GM20000 (cell line): ENCODE data around the gene NFKBIL1.
"Not testable (repeated sequence)": the region's sequence is repeated elsewhere in the genome, so short reads cannot be mapped to it uniquely, and the experiment has no call there.

Experiments
- DNase-seq: peaks from one replicate; pipeline ENCODE4 v3.0.0; 2012; ENCODE audit warnings: low spot score
- TF ChIP-seq, protein P1 (sequence below): IDR thresholded peaks from 2 replicates; pipeline ENCODE4 v1.5.1; 2012; ENCODE audit warnings: mild to moderate bottlenecking, control low read depth; ENCODE audit errors: extremely low read depth, missing control alignments

The NFKBIL1 gene

GRCh38 chr6:31587791-31588777, 40.7 kb downstream of the NFKBIL1 start:
- DNase-seq: peak; percentile 44
- TF ChIP-seq, protein P1, sequence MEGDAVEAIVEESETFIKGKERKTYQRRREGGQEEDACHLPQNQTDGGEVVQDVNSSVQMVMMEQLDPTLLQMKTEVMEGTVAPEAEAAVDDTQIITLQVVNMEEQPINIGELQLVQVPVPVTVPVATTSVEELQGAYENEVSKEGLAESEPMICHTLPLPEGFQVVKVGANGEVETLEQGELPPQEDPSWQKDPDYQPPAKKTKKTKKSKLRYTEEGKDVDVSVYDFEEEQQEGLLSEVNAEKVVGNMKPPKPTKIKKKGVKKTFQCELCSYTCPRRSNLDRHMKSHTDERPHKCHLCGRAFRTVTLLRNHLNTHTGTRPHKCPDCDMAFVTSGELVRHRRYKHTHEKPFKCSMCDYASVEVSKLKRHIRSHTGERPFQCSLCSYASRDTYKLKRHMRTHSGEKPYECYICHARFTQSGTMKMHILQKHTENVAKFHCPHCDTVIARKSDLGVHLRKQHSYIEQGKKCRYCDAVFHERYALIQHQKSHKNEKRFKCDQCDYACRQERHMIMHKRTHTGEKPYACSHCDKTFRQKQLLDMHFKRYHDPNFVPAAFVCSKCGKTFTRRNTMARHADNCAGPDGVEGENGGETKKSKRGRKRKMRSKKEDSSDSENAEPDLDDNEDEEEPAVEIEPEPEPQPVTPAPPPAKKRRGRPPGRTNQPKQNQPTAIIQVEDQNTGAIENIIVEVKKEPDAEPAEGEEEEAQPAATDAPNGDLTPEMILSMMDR: no peak

DNA sequence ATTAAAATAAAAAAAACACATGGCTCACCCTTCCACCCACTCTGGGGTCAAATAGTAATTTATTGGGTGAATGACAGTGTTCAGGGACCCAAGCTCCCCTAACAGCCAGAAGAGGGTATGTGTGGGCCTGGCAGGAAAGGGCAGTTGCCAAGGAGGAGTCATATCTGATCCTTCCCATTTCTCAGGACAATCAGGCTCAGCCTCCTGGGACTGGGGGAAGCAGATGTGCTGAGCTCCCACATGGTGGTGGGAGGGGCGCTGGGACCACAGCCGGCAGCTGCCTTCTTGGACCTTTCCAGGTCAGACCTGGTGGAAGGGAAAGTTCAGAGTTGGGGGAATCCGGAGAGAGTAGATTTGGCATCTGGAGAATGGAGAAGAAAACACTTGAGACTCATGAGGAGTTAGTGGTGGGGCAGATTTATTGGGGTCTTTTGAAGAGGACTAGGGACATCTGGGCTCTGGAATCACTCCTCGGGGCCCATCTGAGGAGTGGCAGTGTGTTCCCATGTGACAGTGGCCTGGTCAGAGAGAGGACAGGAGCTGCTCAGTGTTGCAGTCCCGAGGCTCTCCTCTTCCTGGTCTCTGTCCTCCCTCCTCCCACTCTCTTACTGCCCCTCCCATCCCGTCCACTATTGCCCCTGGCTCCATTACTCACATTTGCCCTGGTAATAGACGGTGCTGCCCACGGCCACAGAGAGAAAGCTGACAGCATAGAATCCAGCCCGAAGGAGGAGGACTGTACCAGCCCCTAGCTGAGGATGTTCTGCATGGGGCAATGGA, 41.7 kb downstream of the NFKBIL1 start:
- TF ChIP-seq, protein P1: no peak
- DNase-seq: no peak

DNA sequence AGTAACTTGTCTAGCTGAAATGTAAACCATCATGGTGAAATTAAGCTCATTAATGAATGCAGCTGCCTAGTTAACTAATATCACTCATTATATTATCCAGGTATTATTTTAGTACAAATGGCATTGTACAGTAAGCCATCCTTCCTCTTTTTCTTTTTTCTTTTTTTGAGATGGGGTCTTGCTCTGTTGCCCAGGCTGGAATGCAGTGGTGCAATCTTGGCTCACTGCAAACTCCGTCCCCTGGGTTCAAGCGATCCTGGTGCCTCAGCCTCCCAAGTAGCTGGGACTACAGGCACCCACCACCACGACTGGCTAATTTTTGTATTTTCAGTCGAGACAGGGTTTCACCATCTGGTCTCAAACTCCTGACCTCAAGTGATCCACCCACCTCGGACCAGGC, 43.3 kb downstream of the NFKBIL1 start:
- not testable (repeated sequence) for DNase-seq

- TF ChIP-seq, protein P1: no peak
- DNase-seq: no peak
These were observed 45.0 kb downstream of the NFKBIL1 start for GRCh38 chr6:31592396-31592771.

GRCh38 chr6:31597006-31597405, 49.6 kb downstream of the NFKBIL1 start:
- TF ChIP-seq, protein P1: no peak
- DNase-seq: no peak

GRCh38 chr6:31607317-31607716, 59.9 kb downstream of the NFKBIL1 start:
- no peak for DNase-seq
- TF ChIP-seq, protein P1: no peak
